ENCODE results near the gene CYP4F8. TPM values are rescaled to one million over a fixed set of nuclear protein-coding genes. Genes with fewer than 3 reads are reported as not detected.
"Not testable (repeated sequence)": the region's sequence is repeated elsewhere in the genome, so short reads cannot be mapped to it uniquely, and the experiment has no call there.

CYP4F8 gene
- total RNA-seq, 1 donor from 2014 or later: not detected

- H3K4me3 Mint-ChIP-seq; H3K27ac Mint-ChIP-seq; intact Hi-C loops (cut with micrococcal nuclease); H3K36me3 Mint-ChIP-seq (ENCODE audit: low read depth); DNase-seq (ENCODE audit: low spot score); H3K27me3 Mint-ChIP-seq (ENCODE audit: insufficient read depth); H3K4me1 Mint-ChIP-seq (ENCODE audit: low read depth): not testable (repeated sequence)
- peaks cover 11% of the 10 kb centered on the region for H3K9me3 Mint-ChIP-seq
These were observed 22.5 kb upstream of the CYP4F8 start for GRCh38 chr19:15592506-15592905.

GRCh38 chr19:15593766-15594165 is 21.3 kb upstream of the CYP4F8 start:
- DNase-seq (ENCODE audit: low spot score); H3K27me3 Mint-ChIP-seq (ENCODE audit: insufficient read depth); intact Hi-C loops (cut with micrococcal nuclease); H3K36me3 Mint-ChIP-seq (ENCODE audit: low read depth); H3K4me3 Mint-ChIP-seq; H3K4me1 Mint-ChIP-seq (ENCODE audit: low read depth); H3K27ac Mint-ChIP-seq: not testable (repeated sequence)
- H3K9me3 Mint-ChIP-seq: peaks cover 11% of the 10 kb centered on the region

- Mint-ChIP-seq H3K36me3 (ENCODE audit: low read depth) (no peaks in the 10 kb centered on the region), H3K4me3 (no peak overlapping the region), H3K27ac (no peak overlapping the region), H3K9me3 (peaks cover 11% of the 10 kb centered on the region), H3K4me1 (ENCODE audit: low read depth) (no peaks in the 10 kb centered on the region), H3K27me3 (ENCODE audit: insufficient read depth) (peaks cover 6% of the 10 kb centered on the region)
- DNase-seq (ENCODE audit: low spot score): no peak
- intact Hi-C loops (cut with micrococcal nuclease): no loop called here
These were observed 19.9 kb upstream of the CYP4F8 start for GRCh38 chr19:15595069-15595468.

GRCh38 chr19:15607978-15608925 is 6.8 kb upstream of the CYP4F8 start:
- H3K27ac Mint-ChIP-seq; DNase-seq (ENCODE audit: low spot score); H3K4me1 Mint-ChIP-seq (ENCODE audit: low read depth); intact Hi-C loops (cut with micrococcal nuclease); H3K27me3 Mint-ChIP-seq (ENCODE audit: insufficient read depth); H3K4me3 Mint-ChIP-seq; H3K9me3 Mint-ChIP-seq; H3K36me3 Mint-ChIP-seq (ENCODE audit: low read depth): not testable (repeated sequence)

GRCh38 chr19:15609261-15609660 is 5.8 kb upstream of the CYP4F8 start:
- H3K9me3 Mint-ChIP-seq: no peaks in the 10 kb centered on the region
- intact Hi-C loops (cut with micrococcal nuclease): no loop called here
- no peak overlapping the region for H3K4me3 Mint-ChIP-seq
- no peak overlapping the region for H3K27ac Mint-ChIP-seq
- DNase-seq (ENCODE audit: low spot score): no peak
- peaks cover 1% of the 10 kb centered on the region for H3K27me3 Mint-ChIP-seq (ENCODE audit: insufficient read depth)
- H3K36me3 Mint-ChIP-seq (ENCODE audit: low read depth): no peaks in the 10 kb centered on the region
- H3K4me1 Mint-ChIP-seq (ENCODE audit: low read depth): no peaks in the 10 kb centered on the region

GRCh38 chr19:15612342-15612741 is 2.7 kb upstream of the CYP4F8 start:
- no peak overlapping the region for H3K4me3 Mint-ChIP-seq
- no peaks in the 10 kb centered on the region for H3K9me3 Mint-ChIP-seq
- no peak overlapping the region for H3K27ac Mint-ChIP-seq
- peaks cover 1% of the 10 kb centered on the region for H3K27me3 Mint-ChIP-seq (ENCODE audit: insufficient read depth)
- no peaks in the 10 kb centered on the region for H3K4me1 Mint-ChIP-seq (ENCODE audit: low read depth)
- no peak for DNase-seq (ENCODE audit: low spot score)
- no peaks in the 10 kb centered on the region for H3K36me3 Mint-ChIP-seq (ENCODE audit: low read depth)
- intact Hi-C loops (cut with micrococcal nuclease): no loop called here

GRCh38 chr19:15613338-15613737 is 1.7 kb upstream of the CYP4F8 start:
- H3K27me3 Mint-ChIP-seq (ENCODE audit: insufficient read depth): no peaks in the 10 kb centered on the region
- H3K4me3 Mint-ChIP-seq: no peak overlapping the region
- H3K4me1 Mint-ChIP-seq (ENCODE audit: low read depth): no peaks in the 10 kb centered on the region
- DNase-seq (ENCODE audit: low spot score): no peak
- H3K27ac Mint-ChIP-seq: no peak overlapping the region
- no peaks in the 10 kb centered on the region for H3K36me3 Mint-ChIP-seq (ENCODE audit: low read depth)
- no peaks in the 10 kb centered on the region for H3K9me3 Mint-ChIP-seq
- intact Hi-C loops (cut with micrococcal nuclease): no loop called here

GRCh38 chr19:15615526-15615925 is 508 bp downstream of the CYP4F8 start:
- Mint-ChIP-seq H3K9me3 (no peaks in the 10 kb centered on the region), H3K27ac (no peak overlapping the region)
- intact Hi-C loops (cut with micrococcal nuclease): no loop called here

GRCh38 chr19:15616183-15616582 is 1.2 kb downstream of the CYP4F8 start:
- H3K27ac Mint-ChIP-seq: no peak overlapping the region

More at GRCh38 chr19:15615526-15615925, 508 bp downstream of the CYP4F8 start:
- no peak for DNase-seq (ENCODE audit: low spot score)
- no peaks in the 10 kb centered on the region for H3K36me3 Mint-ChIP-seq (ENCODE audit: low read depth)
- H3K4me1 Mint-ChIP-seq (ENCODE audit: low read depth): no peaks in the 10 kb centered on the region
- H3K27me3 Mint-ChIP-seq (ENCODE audit: insufficient read depth): no peaks in the 10 kb centered on the region
- H3K4me3 Mint-ChIP-seq: no peak overlapping the region

GRCh38 chr19:15616627-15617270 is 1.7 kb downstream of the CYP4F8 start:
- no peaks in the 10 kb centered on the region for H3K9me3 Mint-ChIP-seq
- H3K4me1 Mint-ChIP-seq (ENCODE audit: low read depth): no peaks in the 10 kb centered on the region
- no peak overlapping the region for H3K27ac Mint-ChIP-seq
- no peaks in the 10 kb centered on the region for H3K36me3 Mint-ChIP-seq (ENCODE audit: low read depth)
- DNase-seq (ENCODE audit: low spot score): no peak
- H3K27me3 Mint-ChIP-seq (ENCODE audit: insufficient read depth): no peaks in the 10 kb centered on the region
- no peak overlapping the region for H3K4me3 Mint-ChIP-seq
- intact Hi-C loops (cut with micrococcal nuclease): no loop called here

More at GRCh38 chr19:15616183-15616582, 1.2 kb downstream of the CYP4F8 start:
- no peak for DNase-seq (ENCODE audit: low spot score)
- H3K36me3 Mint-ChIP-seq (ENCODE audit: low read depth): no peaks in the 10 kb centered on the region
- no peaks in the 10 kb centered on the region for H3K9me3 Mint-ChIP-seq
- intact Hi-C loops (cut with micrococcal nuclease): no loop called here
- H3K4me3 Mint-ChIP-seq: no peak overlapping the region
- no peaks in the 10 kb centered on the region for H3K27me3 Mint-ChIP-seq (ENCODE audit: insufficient read depth)
- no peaks in the 10 kb centered on the region for H3K4me1 Mint-ChIP-seq (ENCODE audit: low read depth)

- no peaks in the 10 kb centered on the region for H3K27me3 Mint-ChIP-seq (ENCODE audit: insufficient read depth)
- intact Hi-C loops (cut with micrococcal nuclease): no loop called here
- no peak for DNase-seq (ENCODE audit: low spot score)
- H3K4me1 Mint-ChIP-seq (ENCODE audit: low read depth): no peaks in the 10 kb centered on the region
- no peaks in the 10 kb centered on the region for H3K36me3 Mint-ChIP-seq (ENCODE audit: low read depth)
- no peaks in the 10 kb centered on the region for H3K9me3 Mint-ChIP-seq
- no peak overlapping the region for H3K27ac Mint-ChIP-seq
- no peak overlapping the region for H3K4me3 Mint-ChIP-seq
These were observed 3.3 kb downstream of the CYP4F8 start for GRCh38 chr19:15618321-15618720.

- Mint-ChIP-seq H3K36me3 (ENCODE audit: low read depth) (no peaks in the 10 kb centered on the region), H3K4me3 (no peak overlapping the region), H3K27ac (no peak overlapping the region), H3K4me1 (ENCODE audit: low read depth) (no peaks in the 10 kb centered on the region), H3K27me3 (ENCODE audit: insufficient read depth) (no peaks in the 10 kb centered on the region), H3K9me3 (no peaks in the 10 kb centered on the region)
- intact Hi-C loops (cut with micrococcal nuclease): loop anchor here (10.0 kb wide), 1 partner anchor 763 kb away; no protein-coding TSS in a partner anchor
- no peak for DNase-seq (ENCODE audit: low spot score)
These were observed 6.8 kb downstream of the CYP4F8 start for GRCh38 chr19:15621801-15622200.

- H3K27ac Mint-ChIP-seq: no peak overlapping the region
- H3K27me3 Mint-ChIP-seq (ENCODE audit: insufficient read depth): no peaks in the 10 kb centered on the region
- intact Hi-C loops (cut with micrococcal nuclease): loop anchor here (10.0 kb wide), 1 partner anchor 762 kb away; no protein-coding TSS in a partner anchor
These were observed 8.0 kb downstream of the CYP4F8 start for GRCh38 chr19:15622991-15623390.

More at GRCh38 chr19:15622991-15623390, 8.0 kb downstream of the CYP4F8 start:
- H3K36me3 Mint-ChIP-seq (ENCODE audit: low read depth): no peaks in the 10 kb centered on the region
- H3K4me1 Mint-ChIP-seq (ENCODE audit: low read depth): no peaks in the 10 kb centered on the region
- no peak for DNase-seq (ENCODE audit: low spot score)
- no peaks in the 10 kb centered on the region for H3K9me3 Mint-ChIP-seq
- no peak overlapping the region for H3K4me3 Mint-ChIP-seq
